GM10847 (cell line): ENCODE results near the gene SLC50A1.

ENCODE experiments used
- POLR2A ChIP-seq: IDR thresholded peaks from 2 replicates; pipeline ENCODE4 v1.6.1; 2011; ENCODE audit not compliant: insufficient read length; ENCODE audit errors: extremely low read depth

SLC50A1 gene

DNA sequence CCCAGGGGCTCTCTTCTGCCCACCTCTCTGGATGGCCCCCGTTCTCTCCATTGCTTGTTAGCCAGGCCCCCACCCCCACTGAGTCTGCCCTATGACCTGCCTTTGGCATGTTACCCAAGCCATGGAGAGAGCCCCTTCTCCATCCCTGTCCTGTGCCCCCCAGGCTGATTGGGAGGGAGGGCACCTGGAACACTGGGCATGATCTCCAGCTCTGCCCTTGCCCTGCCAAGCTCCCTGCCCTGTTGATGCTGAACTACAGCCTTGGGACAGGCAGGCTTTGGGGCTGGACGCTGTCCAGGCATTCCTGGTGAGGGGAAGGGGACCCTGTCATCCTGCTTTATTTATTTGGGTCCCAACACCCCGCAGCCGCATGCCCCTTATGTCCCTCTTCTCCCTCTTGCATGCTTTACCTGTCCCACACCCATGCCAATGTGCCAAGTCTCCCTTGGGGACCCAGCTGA is 48.7 kb downstream of the SLC50A1 start:
- TF ChIP-seq POLR2A: no peak

DNA sequence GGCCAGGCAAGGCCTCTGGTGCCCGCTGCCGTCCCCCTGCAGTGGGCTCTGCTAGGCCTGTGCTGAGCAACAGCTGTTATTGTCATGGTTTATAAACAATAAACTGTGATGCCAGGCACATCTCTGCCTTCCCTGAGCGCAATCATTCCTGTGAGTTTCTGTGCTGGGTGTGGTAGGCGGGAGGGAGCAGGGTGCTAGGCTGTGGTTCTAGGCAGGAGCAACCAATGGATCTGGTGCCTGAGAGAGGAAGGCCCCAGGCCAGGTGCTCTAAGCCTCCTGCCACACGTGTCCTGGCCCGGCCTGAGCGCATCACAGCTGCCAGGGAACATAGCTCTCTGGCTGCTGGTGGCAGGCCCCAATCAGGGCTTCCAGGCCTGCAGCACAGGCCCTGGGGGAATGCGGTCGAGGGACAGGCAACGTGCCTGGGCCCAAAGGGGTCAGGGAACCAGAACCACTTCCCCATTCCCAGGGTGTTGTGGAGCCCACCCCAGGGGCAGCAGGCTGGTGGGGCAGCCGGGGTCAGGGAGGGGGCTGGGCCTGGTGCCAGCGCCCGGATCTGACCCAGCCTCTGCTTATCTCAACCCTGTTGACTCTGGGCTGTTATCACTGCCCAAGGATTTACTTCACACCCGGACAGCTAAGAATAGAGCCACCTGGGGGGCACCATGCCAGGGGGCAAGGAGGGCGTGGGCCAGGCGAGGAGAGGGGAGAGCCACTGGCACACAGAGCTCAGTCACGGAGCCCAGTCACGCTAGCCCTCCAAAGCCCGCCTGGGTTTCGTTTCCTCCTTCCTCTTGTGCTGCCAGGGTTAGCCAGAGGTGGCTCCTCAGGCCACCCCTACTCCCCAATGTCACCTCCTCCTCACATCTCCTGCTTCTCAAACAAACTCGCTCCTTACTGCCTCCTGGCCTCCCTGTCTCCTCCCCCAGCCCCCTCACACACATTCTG is 49.5 kb downstream of the SLC50A1 start:
- TF ChIP-seq POLR2A: no peak

DNA sequence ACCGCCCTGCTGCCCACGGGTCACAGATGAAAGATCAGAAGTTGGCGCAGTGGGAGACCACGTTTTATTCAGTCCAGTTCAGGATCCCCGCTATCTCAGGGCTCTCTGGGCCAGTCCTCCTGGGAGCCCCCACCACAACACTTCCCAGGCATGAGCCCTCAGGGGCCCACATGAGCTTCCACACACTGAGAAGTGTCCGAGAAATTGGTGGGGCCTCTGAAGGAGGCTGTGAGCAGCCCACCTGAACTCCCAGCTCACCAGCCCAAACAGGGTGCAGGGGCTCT is 50.1 kb downstream of the SLC50A1 start:
- no peak for TF ChIP-seq POLR2A

DNA sequence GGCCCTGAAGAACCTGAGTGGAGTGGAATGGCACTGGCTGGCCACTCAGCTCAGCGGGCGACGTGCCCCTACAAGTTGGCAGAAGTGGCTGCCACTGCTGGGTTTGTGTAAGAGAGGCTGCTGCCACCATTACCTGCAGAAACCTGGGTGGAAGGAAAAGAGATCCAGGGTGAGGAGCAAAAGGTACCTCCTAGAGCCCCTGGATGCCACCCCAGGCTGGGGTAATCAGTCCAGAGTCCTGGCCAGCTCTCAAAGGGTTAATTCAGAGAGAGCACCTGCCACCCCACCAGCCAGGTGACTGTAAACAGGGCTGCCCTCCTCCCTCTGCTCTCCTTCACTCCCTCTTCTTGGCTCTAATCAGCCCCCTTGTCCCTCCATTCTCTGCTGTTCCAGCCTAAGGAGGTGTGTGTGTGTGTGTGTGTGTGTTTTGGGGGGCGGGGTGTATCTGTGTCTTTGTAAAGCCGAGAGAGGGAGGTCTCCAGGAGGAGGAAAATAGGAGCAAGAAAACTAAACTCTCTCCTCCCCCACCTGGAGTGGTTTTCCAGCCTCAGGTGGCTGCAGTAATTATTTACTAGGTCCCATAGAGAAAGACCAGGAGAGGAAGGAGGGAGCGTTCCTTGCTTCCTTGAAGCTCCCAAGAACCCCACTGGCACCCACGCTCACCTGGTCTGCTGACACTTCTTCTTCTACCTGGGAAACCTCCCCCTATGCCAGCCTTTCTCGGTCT is 50.6 kb downstream of the SLC50A1 start:
- no peak for TF ChIP-seq POLR2A

DNA sequence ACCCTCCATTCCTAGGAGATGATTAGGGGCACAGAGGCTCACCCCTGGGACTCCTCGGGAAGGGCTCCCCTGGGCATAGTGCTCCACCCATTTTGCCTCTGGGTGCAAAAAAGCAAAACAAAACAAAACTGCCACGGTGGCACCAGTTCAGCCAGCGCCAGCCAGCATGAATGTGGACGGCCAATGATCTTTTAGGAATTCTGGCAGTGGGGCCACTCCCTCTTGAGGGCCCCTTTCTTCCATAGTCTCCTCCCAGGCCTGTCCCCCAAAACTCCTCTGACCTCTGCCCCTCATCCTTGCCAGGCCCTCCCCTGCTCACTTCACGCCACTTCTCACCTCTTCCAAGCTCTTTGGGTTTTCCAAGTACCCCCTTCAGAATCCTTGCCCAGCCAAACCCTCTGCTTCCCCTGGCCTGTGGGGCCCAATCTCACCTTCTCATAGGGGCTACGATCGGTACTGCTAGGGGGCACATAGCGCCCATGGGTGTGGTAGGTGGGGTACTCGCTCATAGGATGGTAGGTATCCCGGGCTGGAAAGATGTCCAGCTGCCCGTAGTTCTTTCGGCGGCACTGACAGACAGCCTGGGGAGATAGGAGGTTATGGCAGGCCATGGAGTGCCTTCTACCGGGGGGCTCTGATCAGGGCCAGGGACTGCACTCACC is 51.3 kb downstream of the SLC50A1 start:
- no peak for TF ChIP-seq POLR2A

DNA sequence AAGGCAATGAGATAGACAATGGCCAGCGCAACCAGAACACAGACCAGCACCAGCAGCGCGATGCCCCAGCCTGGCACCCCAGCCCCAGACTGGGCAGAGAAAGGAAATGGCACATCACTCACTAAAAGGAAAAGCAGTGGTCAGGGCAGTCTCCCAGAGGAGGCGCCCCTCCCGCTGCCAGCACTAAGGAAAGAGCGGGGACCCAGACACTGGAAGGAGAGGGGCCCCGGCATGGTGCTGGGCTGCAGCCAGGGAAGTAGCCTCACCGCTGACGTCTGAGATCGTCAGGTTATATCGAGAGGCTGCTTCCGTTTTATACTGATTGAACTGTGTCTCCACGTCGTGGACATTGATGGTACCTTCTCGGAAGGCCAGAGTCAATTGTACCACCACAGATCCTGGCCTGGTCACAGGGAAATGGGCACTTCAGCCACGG is 51.8 kb downstream of the SLC50A1 start:
- TF ChIP-seq POLR2A: no peak

DNA sequence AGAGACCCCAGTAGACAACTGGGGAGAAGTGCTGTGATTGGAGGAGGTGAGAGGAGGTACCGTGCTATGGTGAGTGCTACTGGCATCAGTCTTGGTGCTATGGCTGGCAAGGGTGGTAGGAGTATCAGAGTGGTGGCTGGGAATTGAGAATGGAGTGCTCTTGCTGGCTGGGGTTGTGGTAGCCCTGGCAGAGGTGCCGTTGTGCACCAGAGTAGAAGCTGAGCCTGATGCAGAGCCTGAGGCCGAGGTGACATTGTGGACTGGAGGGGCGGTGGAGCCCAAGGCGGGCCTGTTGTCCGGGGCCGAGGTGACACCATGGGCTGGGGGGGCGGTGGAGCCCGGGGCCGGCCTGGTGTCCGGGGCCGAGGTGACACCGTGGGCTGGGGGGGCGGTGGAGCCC is 52.6 kb downstream of the SLC50A1 start:
- TF ChIP-seq POLR2A: no peak
